Measurements from ENCODE around the gene SYVN1.

DNA sequence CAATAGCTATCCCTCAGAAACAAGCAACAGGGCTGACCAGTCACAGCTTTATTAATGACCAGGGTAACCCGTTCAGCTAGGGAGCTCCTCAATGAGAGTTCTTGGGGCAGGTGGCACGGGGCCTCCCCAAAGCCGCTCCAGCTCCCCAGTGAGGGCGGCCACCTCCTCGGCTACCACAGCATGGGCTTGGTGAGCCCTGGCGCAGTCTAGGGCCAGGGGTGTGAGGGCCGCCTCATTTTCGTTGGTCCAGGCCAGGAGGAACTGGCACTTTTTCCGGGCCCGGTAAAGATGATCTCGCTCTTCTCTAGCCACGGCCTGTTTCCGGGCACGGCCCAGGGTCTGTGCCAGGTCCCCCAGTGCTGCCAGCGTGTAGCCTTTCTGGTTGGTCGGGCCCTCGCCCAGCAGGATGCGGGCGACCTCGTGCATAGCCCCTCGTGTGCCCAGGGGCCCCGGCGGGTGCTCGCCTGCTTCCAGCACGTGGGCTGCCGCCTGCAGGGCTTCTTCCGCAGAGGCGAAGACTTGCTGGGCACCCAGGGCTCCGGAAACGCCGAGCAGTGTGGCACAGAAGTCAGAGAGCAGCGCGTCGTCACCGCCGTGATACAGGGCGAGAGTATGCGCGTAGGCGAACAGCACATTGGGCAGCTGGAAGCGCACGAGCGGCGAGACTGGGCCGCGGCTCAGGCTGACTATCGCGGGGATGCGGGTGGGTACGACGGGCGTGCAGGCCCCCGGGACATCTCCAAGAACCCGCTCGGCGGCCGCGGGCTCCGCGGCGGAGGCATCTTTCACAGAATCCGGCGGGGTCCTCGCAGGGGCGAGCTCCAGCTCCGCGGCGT is 17.7 kb downstream of the SYVN1 start:
- TF ChIP-seq POLR2AphosphoS5 (IDR thresholded peaks at IDR 0.05) (peak; percentile 40), CTCF (IDR thresholded peaks at IDR 0.05) (no peak)
